GM23338 (cell line): Measurements from ENCODE around the gene SLC17A5. TPM values are rescaled to one million over a fixed set of nuclear protein-coding genes. Genes with fewer than 3 reads are reported as not detected.

Experiments used
- ATAC-seq: fragments of 200-7000 bp; cut with Tn5 transposase; 3 replicates; pipeline ENCODE4 v1.9.1; 2020
- DNase-seq: peaks from one replicate; pipeline ENCODE4 v3.0.0-alpha.2; 2015; ENCODE audit warnings: low spot score
- H2AFZ ChIP-seq: fragments of 200-600 bp; sonication (generic); 2 replicates; pipeline ENCODE4 v1.8.0; 2016; ENCODE audit warnings: antibody characterized with exemption, mild to moderate bottlenecking, moderate library complexity
- H3F3A ChIP-seq: fragments of 200-600 bp; sonication (generic); replicated peaks from 2 replicates; pipeline ENCODE4 v1.8.0; 2017; ENCODE audit warnings: antibody characterized with exemption, mixed run types, low read depth
- H3K27ac ChIP-seq: fragments of 200-600 bp; sonication (generic); 2 replicates; pipeline ENCODE4 v1.6.1; 2016; ENCODE audit warnings: low read depth
- H3K27me3 ChIP-seq: fragments of 200-600 bp; sonication (generic); 2 replicates; pipeline ENCODE4 v1.8.0; 2016; ENCODE audit warnings: mild to moderate bottlenecking, mixed run types, moderate library complexity; ENCODE audit not compliant: insufficient read depth
- H3K36me3 ChIP-seq: fragments of 200-600 bp; sonication (generic); 2 replicates; pipeline ENCODE4 v1.8.0; 2016; ENCODE audit warnings: mild to moderate bottlenecking; ENCODE audit not compliant: insufficient read depth
- H3K4me1 ChIP-seq: fragments of 200-600 bp; sonication (generic); 2 replicates; pipeline ENCODE4 v1.8.0; 2016; ENCODE audit warnings: mild to moderate bottlenecking, moderate library complexity; ENCODE audit not compliant: insufficient read depth
- H3K4me2 ChIP-seq: fragments of 200-600 bp; sonication (generic); 2 replicates; pipeline ENCODE4 v1.7.1; 2017; ENCODE audit warnings: mixed run types
- H3K4me3 ChIP-seq: fragments of 200-600 bp; sonication (generic); 2 replicates; pipeline ENCODE4 v1.6.1; 2016; ENCODE audit warnings: mixed run types
- H3K79me2 ChIP-seq: fragments of 200-600 bp; sonication (generic); replicated peaks from 2 replicates; pipeline ENCODE4 v1.8.0; 2017; ENCODE audit warnings: mild to moderate bottlenecking; ENCODE audit not compliant: insufficient read depth
- H3K9me2 ChIP-seq: fragments of 200-600 bp; sonication (generic); 2 replicates; pipeline ENCODE4 v1.8.0; 2017; ENCODE audit not compliant: insufficient read depth
- H4K20me1 ChIP-seq: fragments of 200-600 bp; sonication (generic); replicated peaks from 2 replicates; pipeline ENCODE4 v1.8.0; 2017; ENCODE audit warnings: mild to moderate bottlenecking; ENCODE audit not compliant: insufficient read depth
- H3K27ac Mint-ChIP-seq: 2 replicates; pipeline ENCODE4 v1.8.0; 2020; ENCODE audit warnings: inconsistent platforms, mild to moderate bottlenecking, moderate library complexity, mixed read lengths
- H3K27me3 Mint-ChIP-seq: 3 replicates; pipeline ENCODE4 v1.8.0; 2022; ENCODE audit warnings: low read depth, mild to moderate bottlenecking, moderate library complexity, mixed read lengths, inconsistent platforms; ENCODE audit not compliant: insufficient read depth, poor library complexity
- H3K36me3 Mint-ChIP-seq: 3 replicates; pipeline ENCODE4 v1.8.0; 2021; ENCODE audit warnings: low read depth, mild to moderate bottlenecking, inconsistent platforms, moderate library complexity, mixed read lengths
- H3K4me1 Mint-ChIP-seq: 3 replicates; pipeline ENCODE4 v1.8.0; 2020; ENCODE audit warnings: mild to moderate bottlenecking, inconsistent platforms, mixed read lengths
- H3K4me3 Mint-ChIP-seq: 3 replicates; pipeline ENCODE4 v1.8.0; 2021; ENCODE audit warnings: moderate library complexity, mild to moderate bottlenecking, inconsistent platforms, mixed read lengths
- H3K9me3 Mint-ChIP-seq: 3 replicates; pipeline ENCODE4 v1.8.0; 2020; ENCODE audit warnings: moderate library complexity, mild to moderate bottlenecking, inconsistent platforms, mixed read lengths
- NANOG ChIP-seq: IDR thresholded peaks from 2 replicates; pipeline ENCODE4 v1.6.1; 2016; ENCODE audit warnings: antibody characterized with exemption, borderline replicate concordance
- REST ChIP-seq: IDR thresholded peaks from one replicate; pipeline ENCODE4 v1.6.1; 2018; ENCODE audit warnings: antibody characterized with exemption; ENCODE audit not compliant: unreplicated experiment
- ZNF114 ChIP-seq: fragments of 250-450 bp; sonication (Bioruptor Pico); IDR thresholded peaks from 2 replicates; pipeline ENCODE4 v1.5.0; 2020; ENCODE audit warnings: mild to moderate bottlenecking, moderate library complexity
- ZNF331 ChIP-seq: fragments of 250-450 bp; sonication (Bioruptor Pico); IDR thresholded peaks from 2 replicates; pipeline ENCODE4 v1.5.0; 2020; ENCODE audit warnings: low read depth, mild to moderate bottlenecking, moderate library complexity
- polyA plus RNA-seq: library from polyadenylated mRNA; unstranded; fragments of >200 nt; fragmentation: Nextera tagmentation; extraction: Ambion mirVana; gene quantifications from 2 replicates; pipeline ENCODE4 v1.2.1, GENCODE V29; 2016
- total RNA-seq: library from RNA; depleted of rRNA; stranded (reverse); fragments of >200 nt; shearing (Covaris generic); gene quantifications from 2 replicates; pipeline ENCODE4 v1.2.3, GENCODE V29; 2014
- TF ChIP-seq, protein P1 (sequence below): fragments of 250-450 bp; sonication (Bioruptor Pico); IDR thresholded peaks from 2 replicates; pipeline ENCODE4 v1.5.0; 2020; ENCODE audit warnings: mild to moderate bottlenecking, moderate library complexity

SLC17A5 gene
- total and polyA plus RNA-seq, 2 experiments from 2014 or later = 9.2 to 17.7 TPM

DNA sequence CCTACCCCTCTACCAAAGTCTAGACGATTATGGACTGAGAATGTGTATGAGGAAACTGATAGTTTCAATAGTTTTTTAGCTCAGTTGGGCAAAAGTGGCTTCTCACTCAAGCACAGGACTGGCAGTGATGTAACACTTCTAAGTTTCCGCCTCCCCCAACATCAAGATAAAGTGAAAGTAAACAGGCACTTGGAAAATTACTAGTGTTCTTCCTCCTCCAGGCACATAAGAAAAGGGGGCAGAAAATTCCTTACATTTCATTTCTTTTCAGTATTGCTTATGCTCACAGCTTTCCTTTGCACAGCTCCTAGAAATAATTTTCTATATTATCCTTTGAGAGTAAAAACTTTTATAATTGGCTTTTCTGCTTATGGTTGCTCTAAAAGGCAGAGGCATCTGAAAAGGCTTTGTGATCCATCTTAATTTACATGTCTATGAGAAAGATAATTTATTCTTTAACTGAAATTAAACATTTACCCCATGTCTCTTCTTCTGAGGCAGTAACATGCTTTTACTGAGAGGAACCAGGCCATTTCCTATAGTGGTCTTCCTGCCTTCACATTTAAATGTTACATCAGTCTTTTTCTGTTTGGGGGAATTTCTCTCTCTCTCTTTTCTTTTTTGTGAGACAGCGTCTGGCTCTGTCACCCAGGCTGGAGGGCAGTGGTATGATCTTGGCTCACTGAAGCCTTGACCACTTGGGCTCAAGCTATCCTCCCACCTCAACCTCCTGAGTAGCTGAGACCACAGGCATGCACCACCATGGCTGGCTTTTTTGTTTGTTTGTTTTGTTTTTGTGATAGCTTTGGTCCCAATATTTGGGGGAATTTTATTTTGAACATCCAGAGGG lies 68.0 kb downstream of the SLC17A5 start:
- Mint-ChIP-seq H3K36me3 (peaks cover 7% of the 10 kb centered on the region; the same call in 2 of the 3 replicates), H3K27me3 (peaks cover 17% of the 10 kb centered on the region), H3K4me3 (peak overlapping the region; percentile 50), H3K9me3 (peaks cover 13% of the 10 kb centered on the region), H3K4me1 (peaks cover 24% of the 10 kb centered on the region), H3K27ac (peak overlapping the region; percentile 98)
- TF ChIP-seq, protein P1, sequence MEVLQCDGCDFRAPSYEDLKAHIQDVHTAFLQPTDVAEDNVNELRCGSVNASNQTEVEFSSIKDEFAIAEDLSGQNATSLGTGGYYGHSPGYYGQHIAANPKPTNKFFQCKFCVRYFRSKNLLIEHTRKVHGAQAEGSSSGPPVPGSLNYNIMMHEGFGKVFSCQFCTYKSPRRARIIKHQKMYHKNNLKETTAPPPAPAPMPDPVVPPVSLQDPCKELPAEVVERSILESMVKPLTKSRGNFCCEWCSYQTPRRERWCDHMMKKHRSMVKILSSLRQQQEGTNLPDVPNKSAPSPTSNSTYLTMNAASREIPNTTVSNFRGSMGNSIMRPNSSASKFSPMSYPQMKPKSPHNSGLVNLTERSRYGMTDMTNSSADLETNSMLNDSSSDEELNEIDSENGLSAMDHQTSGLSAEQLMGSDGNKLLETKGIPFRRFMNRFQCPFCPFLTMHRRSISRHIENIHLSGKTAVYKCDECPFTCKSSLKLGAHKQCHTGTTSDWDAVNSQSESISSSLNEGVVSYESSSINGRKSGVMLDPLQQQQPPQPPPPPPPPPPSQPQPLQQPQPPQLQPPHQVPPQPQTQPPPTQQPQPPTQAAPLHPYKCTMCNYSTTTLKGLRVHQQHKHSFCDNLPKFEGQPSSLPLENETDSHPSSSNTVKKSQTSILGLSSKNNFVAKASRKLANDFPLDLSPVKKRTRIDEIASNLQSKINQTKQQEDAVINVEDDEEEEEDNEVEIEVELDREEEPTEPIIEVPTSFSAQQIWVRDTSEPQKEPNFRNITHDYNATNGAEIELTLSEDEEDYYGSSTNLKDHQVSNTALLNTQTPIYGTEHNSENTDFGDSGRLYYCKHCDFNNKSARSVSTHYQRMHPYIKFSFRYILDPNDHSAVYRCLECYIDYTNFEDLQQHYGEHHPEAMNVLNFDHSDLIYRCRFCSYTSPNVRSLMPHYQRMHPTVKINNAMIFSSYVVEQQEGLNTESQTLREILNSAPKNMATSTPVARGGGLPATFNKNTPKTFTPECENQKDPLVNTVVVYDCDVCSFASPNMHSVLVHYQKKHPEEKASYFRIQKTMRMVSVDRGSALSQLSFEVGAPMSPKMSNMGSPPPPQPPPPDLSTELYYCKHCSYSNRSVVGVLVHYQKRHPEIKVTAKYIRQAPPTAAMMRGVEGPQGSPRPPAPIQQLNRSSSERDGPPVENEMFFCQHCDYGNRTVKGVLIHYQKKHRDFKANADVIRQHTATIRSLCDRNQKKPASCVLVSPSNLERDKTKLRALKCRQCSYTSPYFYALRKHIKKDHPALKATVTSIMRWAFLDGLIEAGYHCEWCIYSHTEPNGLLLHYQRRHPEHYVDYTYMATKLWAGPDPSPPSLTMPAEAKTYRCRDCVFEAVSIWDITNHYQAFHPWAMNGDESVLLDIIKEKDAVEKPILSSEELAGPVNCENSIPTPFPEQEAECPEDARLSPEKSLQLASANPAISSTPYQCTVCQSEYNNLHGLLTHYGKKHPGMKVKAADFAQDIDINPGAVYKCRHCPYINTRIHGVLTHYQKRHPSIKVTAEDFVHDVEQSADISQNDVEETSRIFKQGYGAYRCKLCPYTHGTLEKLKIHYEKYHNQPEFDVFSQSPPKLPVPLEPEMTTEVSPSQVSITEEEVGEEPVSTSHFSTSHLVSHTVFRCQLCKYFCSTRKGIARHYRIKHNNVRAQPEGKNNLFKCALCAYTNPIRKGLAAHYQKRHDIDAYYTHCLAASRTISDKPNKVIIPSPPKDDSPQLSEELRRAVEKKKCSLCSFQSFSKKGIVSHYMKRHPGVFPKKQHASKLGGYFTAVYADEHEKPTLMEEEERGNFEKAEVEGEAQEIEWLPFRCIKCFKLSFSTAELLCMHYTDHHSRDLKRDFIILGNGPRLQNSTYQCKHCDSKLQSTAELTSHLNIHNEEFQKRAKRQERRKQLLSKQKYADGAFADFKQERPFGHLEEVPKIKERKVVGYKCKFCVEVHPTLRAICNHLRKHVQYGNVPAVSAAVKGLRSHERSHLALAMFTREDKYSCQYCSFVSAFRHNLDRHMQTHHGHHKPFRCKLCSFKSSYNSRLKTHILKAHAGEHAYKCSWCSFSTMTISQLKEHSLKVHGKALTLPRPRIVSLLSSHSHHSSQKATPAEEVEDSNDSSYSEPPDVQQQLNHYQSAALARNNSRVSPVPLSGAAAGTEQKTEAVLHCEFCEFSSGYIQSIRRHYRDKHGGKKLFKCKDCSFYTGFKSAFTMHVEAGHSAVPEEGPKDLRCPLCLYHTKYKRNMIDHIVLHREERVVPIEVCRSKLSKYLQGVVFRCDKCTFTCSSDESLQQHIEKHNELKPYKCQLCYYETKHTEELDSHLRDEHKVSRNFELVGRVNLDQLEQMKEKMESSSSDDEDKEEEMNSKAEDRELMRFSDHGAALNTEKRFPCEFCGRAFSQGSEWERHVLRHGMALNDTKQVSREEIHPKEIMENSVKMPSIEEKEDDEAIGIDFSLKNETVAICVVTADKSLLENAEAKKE (CRISPR knock-in tag) = 0 out of 2 replicates have a peak, but pooled peaks have one; percentile 52
- no peak for TF ChIP-seq NANOG
- TF ChIP-seq ZNF114 = no peak
- no peak for TF ChIP-seq ZNF331 (CRISPR knock-in tag)
- TF ChIP-seq REST = no peak
- peaks cover 26% of the 10 kb centered on the region for H3K4me1 ChIP-seq
- H3K27me3 ChIP-seq = no peaks in the 10 kb centered on the region
- H3K4me3 ChIP-seq = peak overlapping the region; percentile 2; the same call in 1 of the 2 replicates
- H3K79me2 ChIP-seq = no peaks in the 10 kb centered on the region
- DNase-seq (peak; percentile 70), ATAC-seq (peak; percentile 78)
- no peaks in the 10 kb centered on the region for H3K9me2 ChIP-seq
- no peaks in the 10 kb centered on the region for H3K36me3 ChIP-seq
- H4K20me1 ChIP-seq = no peaks in the 10 kb centered on the region
- H3K4me2 ChIP-seq = peak overlapping the region; percentile 60
- H3K27ac ChIP-seq = peak overlapping the region; percentile 99
- H3F3A ChIP-seq = peaks cover 5% of the 10 kb centered on the region; the same call in 1 of the 2 replicates
- H2AFZ ChIP-seq = peak overlapping the region; percentile 12; the same call in 1 of the 2 replicates
